Esophagus muscularis mucosa (tissue), 4 donors: Measurements from ENCODE around the gene RHOF. TPM values are rescaled to one million over a fixed set of nuclear protein-coding genes. Genes with fewer than 3 reads are reported as not detected.

ENCODE experiments used
- DNase-seq: peaks from one replicate; pipeline ENCODE4 v3.0.0-alpha.2; 2017; ENCODE audit errors: extremely low spot score
- H3K27ac ChIP-seq, 4 donors: fragments of 200-600 bp; sonication (generic); replicated peaks in 1 of 4; 1 replicate in 3 of 4; 2 replicates in 1 of 4; pipeline ENCODE4 v1.5.1; 2016 to 2019; ENCODE audit warnings: mild to moderate bottlenecking in 1 of 4
- H3K27me3 ChIP-seq, 4 donors: fragments of 200-600 bp; sonication (generic); one replicate each; pipeline versions ENCODE4 v1.5.1 to v1.6.0; 2016 to 2019
- H3K36me3 ChIP-seq, 4 donors: fragments of 200-600 bp; sonication (generic); one replicate each; pipeline ENCODE4 v1.5.1; 2016 to 2019
- H3K4me1 ChIP-seq, 4 donors: fragments of 200-600 bp; sonication (generic); one replicate each; pipeline ENCODE4 v1.5.1; 2016 to 2019
- H3K4me3 ChIP-seq, 4 donors: fragments of 200-600 bp; sonication (generic); 1 replicate in 2 of 4; 2 replicates in 2 of 4; pipeline ENCODE4 v1.5.1; 2016 to 2019; ENCODE audit warnings: mild to moderate bottlenecking in 4 of 4, moderate library complexity in 1 of 4
- H3K9me3 ChIP-seq, 4 donors: fragments of 200-600 bp; sonication (generic); 1 replicate in 3 of 4; 2 replicates in 1 of 4; pipeline ENCODE4 v1.5.1; 2016 to 2019
- EP300 ChIP-seq: sonication (generic); formaldehyde crosslinking; IDR thresholded peaks from one replicate; pipeline ENCODE4 v1.6.1; 2017; ENCODE audit warnings: antibody characterized with exemption
- POLR2A ChIP-seq: fragments of 450-650 bp; IDR thresholded peaks from one replicate; pipeline ENCODE4 v1.6.1; 2017; ENCODE audit warnings: antibody characterized with exemption, moderate library complexity, mild to moderate bottlenecking, low read depth
- POLR2AphosphoS5 ChIP-seq, 2 donors: sonication (generic); formaldehyde crosslinking; IDR thresholded peaks; one replicate each; pipeline ENCODE4 v1.6.1; 2017; ENCODE audit warnings: antibody characterized with exemption in 2 of 2
- WGBS: methylation state at CpG from one replicate; pipeline ENCODE4 v1.1.5; 2018; 5-methylcytosine and 5-hydroxymethylcytosine counted together
- intact Hi-C: fragments of 100-400 bp; cut with DNase I; formaldehyde crosslinking; loops from one replicate; pipeline ENCODE4 v1.15.1; 2023
- total RNA-seq, 4 donors: library from RNA; depleted of rRNA; stranded (reverse); fragments of >200 nt; gene quantifications; one replicate each; pipeline versions ENCODE4 v1.1.0 to v1.2.1, GENCODE V29; 2016
- TF ChIP-seq, protein P1 (sequence below), 3 experiments: fragments of 200-600 bp in 2 of 3; fragments of 450-650 bp in 1 of 3; sonication (generic) in 2 of 3; IDR thresholded peaks; one replicate each; pipeline ENCODE4 v1.5.1; 2017 to 2019; ENCODE audit warnings: antibody characterized with exemption in 3 of 3, mild to moderate bottlenecking in 2 of 3, moderate library complexity in 1 of 3

The RHOF gene
- total RNA-seq, 4 donors from 2014 or later, result 7.0 to 23.2 (median 15.9) TPM

DNA sequence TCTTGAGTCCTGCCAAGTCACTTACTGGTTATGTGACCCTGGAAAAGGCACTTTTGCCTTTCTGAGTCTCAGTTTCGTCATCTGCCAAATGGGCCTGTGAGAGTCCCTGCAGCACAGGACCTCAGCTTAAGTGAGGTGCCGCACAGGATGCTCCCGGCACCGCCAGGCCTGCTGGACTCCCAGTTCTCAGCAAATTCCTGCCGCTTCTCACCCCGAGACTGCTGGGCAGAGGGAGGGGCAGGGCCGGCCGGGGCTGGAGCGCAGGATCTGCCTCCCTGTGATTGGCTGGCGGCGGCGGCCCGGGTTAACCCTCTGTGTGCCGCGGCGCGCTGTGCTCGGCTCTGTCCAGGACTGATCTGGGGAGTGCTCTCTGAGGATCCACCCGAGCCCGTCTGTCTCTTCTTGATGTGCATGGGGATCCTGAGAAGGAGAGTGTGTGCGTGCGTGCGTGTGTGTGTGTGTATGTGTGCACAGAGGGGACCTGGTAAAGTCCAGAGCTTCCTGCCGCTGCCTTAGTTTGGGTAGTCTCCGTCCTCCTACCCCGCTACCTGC, 18.9 kb upstream of the RHOF start:
- Histone ChIP-seq H3K4me3 (peak overlapping the region; percentile 62 to 71 (median 66)), H3K4me1 (peaks cover 40 to 69% (median 56%) of the 10 kb centered on the region in 4 donors), H3K27ac (peak overlapping the region; percentile 80 to 86 (median 81)), H3K27me3 (no peaks in the 10 kb centered on the region), H3K36me3 (peaks cover 50 to 82% (median 73%) of the 10 kb centered on the region in 4 donors), H3K9me3 (no peaks in the 10 kb centered on the region)
- no peak for DNase-seq
- TF ChIP-seq, protein P1, sequence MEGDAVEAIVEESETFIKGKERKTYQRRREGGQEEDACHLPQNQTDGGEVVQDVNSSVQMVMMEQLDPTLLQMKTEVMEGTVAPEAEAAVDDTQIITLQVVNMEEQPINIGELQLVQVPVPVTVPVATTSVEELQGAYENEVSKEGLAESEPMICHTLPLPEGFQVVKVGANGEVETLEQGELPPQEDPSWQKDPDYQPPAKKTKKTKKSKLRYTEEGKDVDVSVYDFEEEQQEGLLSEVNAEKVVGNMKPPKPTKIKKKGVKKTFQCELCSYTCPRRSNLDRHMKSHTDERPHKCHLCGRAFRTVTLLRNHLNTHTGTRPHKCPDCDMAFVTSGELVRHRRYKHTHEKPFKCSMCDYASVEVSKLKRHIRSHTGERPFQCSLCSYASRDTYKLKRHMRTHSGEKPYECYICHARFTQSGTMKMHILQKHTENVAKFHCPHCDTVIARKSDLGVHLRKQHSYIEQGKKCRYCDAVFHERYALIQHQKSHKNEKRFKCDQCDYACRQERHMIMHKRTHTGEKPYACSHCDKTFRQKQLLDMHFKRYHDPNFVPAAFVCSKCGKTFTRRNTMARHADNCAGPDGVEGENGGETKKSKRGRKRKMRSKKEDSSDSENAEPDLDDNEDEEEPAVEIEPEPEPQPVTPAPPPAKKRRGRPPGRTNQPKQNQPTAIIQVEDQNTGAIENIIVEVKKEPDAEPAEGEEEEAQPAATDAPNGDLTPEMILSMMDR (IDR thresholded peaks at IDR 0.05), result peak in 1 of 3 experiments; percentile 26
- TF ChIP-seq POLR2AphosphoS5 (IDR thresholded peaks at IDR 0.05) (peak; percentile 29 to 39), EP300 (no peak), POLR2A (no peak)
- intact Hi-C loops, result loop anchor here (1.0 to 2.0 kb wide), 2 partner anchors 18 to 76 kb away; partner anchors contain the start of gene PSMD9
- 16% methylated on average over 23 of the region's 26 CpGs for WGBS

DNA sequence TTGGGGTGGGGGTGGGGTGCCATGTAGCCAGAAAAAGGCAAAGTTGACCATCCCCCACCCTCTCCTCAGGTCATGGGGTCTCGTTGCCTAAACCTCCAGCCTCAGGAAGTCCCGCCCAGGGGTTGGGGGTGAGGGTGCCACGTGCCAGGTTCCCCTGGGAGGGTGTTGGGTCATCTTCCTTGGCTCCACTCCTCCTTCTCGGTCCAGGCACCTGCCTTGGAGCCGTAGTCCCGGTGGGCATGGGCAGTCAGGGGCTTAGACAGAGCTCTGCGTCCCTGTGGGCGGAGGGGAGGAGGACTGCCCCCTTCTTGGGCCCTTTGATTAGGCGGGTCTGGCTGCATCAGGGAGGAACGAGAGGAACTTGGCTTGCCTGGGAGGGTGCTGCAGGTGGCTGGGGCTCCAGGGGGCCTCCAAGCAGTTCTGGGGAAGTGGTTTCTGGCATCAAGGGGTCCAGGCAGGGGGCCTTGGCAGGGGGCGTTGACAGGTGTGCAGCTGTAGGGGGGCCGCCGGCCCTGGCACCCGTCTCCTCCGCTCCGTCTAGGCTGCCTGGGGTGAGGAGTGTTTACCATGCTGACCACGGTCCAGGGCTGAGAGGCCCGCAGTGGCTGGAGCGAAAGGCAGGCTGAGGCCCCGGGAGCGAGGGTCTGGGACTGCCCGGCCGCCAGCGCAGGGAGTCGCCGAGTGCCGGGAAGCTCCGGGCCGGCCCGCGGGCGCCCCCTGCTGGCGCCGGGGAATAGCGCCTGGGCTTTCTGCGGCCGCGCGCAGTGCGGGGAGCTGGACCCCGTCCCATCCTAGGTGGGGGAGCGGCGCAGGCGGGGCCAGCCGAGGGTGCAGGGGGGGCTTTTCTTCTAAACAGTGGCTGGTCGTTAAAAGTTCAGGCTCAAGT, 18.2 kb upstream of the RHOF start:
- 9% methylated on average over 11 of the region's 46 CpGs for WGBS
- H3K4me1 ChIP-seq, result peaks cover 47 to 75% (median 63%) of the 10 kb centered on the region in 4 donors
- TF ChIP-seq, protein P1 (IDR thresholded peaks at IDR 0.05), result peak in 2 of 3 experiments; percentile 97 to 100
- TF ChIP-seq POLR2AphosphoS5 (IDR thresholded peaks at IDR 0.05), result no peak
- peak overlapping the region; percentile 80 to 86 (median 81) for H3K27ac ChIP-seq
- DNase-seq, result no peak
- peak overlapping the region; percentile 62 to 71 (median 66) for H3K4me3 ChIP-seq
- H3K36me3 ChIP-seq, result peaks cover 43 to 82% (median 66%) of the 10 kb centered on the region in 4 donors
- no peaks in the 10 kb centered on the region for H3K27me3 ChIP-seq
- H3K9me3 ChIP-seq, result no peaks in the 10 kb centered on the region
- intact Hi-C loops, result loop anchor here (1.0 to 2.0 kb wide), 2 partner anchors 17 to 77 kb away; partner anchors contain the start of gene PSMD9

- 60% methylated on average over 6 of the region's 6 CpGs for WGBS
- no peak for DNase-seq
- intact Hi-C loops, result no loop called here
- H3K9me3 ChIP-seq, result no peaks in the 10 kb centered on the region
- TF ChIP-seq POLR2A (no peak), POLR2AphosphoS5 (IDR thresholded peaks at IDR 0.05) (no peak), EP300 (no peak)
- TF ChIP-seq, protein P1 (IDR thresholded peaks at IDR 0.05), result no peak
- H3K36me3 ChIP-seq, result peaks cover 38 to 77% (median 59%) of the 10 kb centered on the region in 4 donors
- H3K27ac ChIP-seq, result peak overlapping the region; percentile 80 to 86 (median 81)
- H3K27me3 ChIP-seq, result no peaks in the 10 kb centered on the region
- H3K4me1 ChIP-seq, result peaks cover 55 to 83% (median 70%) of the 10 kb centered on the region in 4 donors
- peak overlapping the region; percentile 62 to 71 (median 66) for H3K4me3 ChIP-seq
These were observed 17.4 kb upstream of the RHOF start for GRCh38 chr12:121810833-121811433.

- Histone ChIP-seq H3K4me3 (peak overlapping the region in 1 of 4 donors; percentile 68), H3K9me3 (no peaks in the 10 kb centered on the region), H3K27ac (peak overlapping the region; percentile 80 to 86 (median 81)), H3K27me3 (no peaks in the 10 kb centered on the region), H3K36me3 (peaks cover 32 to 71% (median 53%) of the 10 kb centered on the region in 4 donors), H3K4me1 (peaks cover 61 to 89% (median 76%) of the 10 kb centered on the region in 4 donors)
- TF ChIP-seq POLR2A, result no peak
- TF ChIP-seq POLR2AphosphoS5 (IDR thresholded peaks at IDR 0.05), result no peak
- TF ChIP-seq, protein P1 (IDR thresholded peaks at IDR 0.05), result no peak
- TF ChIP-seq EP300, result no peak
- 63% methylated on average over 2 of the region's 33 CpGs for WGBS
- intact Hi-C loops, result no loop called here
- no peak for DNase-seq
These were observed 16.8 kb upstream of the RHOF start for GRCh38 chr12:121810234-121810817.
